SKM-1 (cell line): ENCODE data around the gene SCYGR3.

ENCODE experiments used
- DNase-seq: peaks from one replicate; lab custom pipeline; 2025; ENCODE audit not compliant: unreplicated experiment; lab: John Stamatoyannopoulos, UW

Gene SCYGR3

DNA sequence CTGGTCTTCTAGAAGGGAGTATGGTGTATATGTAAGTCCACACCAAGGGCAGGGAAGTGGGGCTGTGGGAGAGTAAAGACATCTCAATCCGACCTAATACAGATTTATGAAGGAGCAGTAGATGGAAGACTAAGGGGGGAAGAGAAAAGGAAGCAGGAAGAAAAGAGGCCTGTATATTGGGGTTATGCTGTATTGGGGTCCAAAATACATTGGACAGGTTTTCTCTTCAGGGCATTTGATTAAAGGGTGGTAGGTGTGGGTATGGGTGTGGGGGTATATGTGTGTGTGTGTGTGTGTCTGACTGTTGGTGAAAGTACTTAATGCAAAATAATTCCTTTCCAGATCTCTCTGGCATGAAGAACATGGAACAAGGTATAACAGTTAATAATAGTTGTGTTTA is 49.6 kb downstream of the SCYGR3 start:
- DNase-seq: no peak
